T-helper 2 cell (primary cell): ENCODE results near the gene SYNPO2L.

Experiments
- DNase-seq, 5 experiments: peaks; one replicate each; pipeline versions ENCODE4 v3.0.0 to v3.0.0-alpha.2; 2012 to 2022

The SYNPO2L gene

DNA sequence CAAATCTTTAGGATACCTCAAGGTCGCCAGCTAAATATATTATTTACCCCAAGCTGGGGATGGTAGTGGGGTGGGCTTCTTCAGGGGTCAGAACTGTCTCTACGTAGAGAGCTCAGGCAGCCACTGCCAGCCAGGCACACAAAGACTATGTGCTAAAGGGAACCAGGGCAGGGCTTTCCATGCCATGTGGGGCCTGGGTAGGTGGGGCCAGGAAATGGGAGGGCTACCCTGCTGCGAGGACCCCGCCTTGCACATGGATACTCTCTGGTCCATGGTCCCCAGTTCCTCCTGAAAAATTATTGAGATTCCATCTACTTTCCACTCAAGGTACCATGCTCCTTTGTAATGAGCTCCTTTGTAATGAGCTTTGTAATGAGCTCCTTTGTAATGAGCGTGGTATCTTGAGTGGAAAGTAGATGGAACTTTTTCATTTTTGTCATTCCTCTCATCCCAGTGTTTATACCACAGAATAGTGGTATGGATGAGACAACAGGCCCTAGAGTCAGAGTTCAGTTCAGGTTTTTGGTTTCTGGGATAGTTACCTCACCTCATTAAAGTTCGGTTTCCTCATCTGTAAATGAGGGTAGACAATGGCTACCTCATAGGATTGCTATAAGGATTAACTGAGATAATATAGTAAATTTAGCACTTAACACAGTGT is 5.8 kb downstream of the SYNPO2L start:
- no peak for DNase-seq

DNA sequence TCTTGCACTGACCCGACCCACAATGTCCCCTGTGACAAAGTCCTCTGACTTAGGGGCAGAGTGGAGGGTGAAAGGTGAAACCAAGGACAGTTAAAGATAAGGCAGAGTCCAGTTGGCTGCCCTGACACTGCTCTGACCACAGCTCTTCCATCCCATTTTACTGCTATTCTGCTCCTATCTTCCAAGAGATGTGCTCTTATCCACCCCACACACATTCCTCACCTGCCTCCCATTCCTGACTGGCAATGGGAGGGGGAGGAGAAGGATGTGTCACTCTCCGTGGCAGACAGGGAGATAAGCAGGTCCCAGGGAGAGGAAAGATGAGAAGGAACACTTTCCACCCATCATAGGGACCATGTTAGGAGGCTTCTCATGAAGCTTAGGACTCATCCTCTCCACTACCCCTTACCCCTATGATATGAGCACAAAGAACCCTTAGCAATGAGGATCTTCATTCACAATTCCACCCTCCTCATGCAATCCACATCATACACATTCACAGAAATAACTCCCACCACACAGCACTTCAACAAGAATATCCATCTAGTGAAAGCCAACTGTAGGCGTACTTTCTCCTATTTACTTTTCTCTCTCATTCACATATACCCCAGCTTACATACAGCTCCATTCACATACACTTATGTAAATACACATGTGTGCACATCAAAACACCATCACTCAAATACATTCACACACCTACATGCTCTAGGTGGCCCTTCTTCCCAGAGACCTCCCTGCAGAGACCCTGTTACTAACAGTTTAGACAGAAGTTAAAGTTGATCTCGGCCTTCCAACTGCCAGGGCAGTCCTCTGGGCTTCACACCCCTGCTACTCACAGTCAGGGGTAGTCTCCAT is 6.6 kb downstream of the SYNPO2L start:
- DNase-seq, result no peak

DNA sequence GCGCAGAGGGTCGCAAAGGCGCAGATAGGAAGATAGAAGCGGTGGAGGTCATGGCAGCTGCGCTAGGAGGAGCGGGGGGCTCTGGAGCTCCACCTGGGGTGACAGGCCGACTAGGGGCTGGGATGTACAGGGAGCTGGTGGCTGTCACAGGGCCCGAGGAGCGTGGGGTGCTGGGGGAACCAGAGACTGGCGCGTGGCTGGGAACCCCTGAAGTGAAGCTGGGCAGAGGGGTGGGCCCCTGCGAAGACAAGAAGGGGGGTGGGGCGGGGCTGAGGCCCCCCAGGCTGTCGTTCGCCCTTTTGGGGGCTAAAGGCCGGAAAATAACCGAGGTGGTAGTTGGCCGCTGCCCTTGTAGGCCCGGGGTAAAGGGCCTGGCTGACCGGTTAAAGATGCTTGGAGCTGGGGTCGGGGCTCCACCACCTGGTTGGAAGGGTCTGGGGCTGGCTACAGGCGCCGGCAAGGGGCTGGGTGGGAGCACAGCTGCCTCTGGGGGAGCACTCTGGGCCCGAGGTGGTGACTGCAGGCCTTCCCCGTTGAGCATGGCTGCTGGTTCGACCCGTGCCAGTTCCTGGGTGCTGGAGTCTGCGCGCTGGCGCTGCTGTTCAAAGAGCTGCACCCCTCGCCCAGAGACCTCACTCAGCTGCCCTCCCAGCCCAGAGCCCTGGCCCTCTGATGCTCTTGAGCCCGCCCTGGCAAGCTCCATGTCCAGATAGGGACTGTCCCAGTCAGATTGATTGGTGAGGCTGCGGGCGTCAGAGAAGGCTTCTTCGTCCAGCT is 7.8 kb downstream of the SYNPO2L start:
- no peak for DNase-seq

DNA sequence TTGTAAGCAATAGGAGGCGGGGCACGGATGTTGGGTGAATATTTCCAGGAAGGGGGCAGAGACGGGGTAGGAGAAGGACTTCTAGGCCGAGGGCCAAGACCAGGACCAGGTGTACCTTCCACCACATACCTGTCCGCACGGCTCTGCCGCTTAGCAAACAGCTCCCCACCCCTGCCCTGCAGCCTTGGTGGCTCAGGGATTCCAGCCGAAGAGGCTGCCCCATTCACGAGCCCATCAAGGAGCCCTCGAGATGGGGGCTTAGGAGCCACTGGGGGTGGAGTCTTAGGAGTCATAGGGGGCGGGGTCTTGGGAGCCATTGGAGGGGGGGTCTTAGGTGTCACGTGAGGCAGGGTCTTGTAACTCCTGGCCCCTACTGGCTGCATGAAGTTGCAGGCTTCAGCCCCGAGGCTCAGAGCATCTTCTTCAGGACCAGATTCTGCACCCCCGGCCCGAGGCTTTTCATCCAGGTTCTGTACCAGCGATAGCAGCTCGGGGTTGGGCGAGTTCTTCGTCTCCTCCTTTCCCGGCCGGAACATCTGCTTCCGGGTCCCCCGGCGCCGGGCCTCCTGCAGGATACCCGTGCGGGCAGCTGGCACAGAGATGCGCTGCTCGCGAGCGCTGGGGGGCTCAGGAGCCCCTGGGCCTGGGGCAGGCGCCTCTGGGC is 8.5 kb downstream of the SYNPO2L start:
- peak in 1 of 5 experiments; percentile 30 for DNase-seq

DNA sequence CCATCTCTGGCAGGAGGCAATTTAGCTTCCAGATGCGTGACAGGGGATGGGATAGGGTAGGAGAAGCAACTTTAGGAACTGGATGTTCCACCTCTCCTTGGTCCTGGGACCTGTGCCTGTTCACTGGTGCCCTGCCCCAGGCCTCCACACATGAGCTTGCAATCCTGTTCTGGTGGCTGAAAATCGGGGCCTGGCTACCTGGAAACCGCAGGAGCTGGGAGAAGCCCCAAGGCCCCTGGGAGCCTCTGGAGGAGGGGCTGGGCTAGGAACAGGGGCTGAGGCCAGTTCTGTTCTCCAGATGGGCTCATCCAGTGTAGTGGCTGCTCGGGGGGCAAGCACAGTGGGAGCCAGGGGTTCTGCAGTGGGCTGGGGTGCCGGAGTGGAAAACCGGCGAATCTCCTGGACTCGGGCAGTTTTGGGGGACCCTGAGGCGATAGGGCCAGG is 9.2 kb downstream of the SYNPO2L start:
- DNase-seq, result no peak

DNA sequence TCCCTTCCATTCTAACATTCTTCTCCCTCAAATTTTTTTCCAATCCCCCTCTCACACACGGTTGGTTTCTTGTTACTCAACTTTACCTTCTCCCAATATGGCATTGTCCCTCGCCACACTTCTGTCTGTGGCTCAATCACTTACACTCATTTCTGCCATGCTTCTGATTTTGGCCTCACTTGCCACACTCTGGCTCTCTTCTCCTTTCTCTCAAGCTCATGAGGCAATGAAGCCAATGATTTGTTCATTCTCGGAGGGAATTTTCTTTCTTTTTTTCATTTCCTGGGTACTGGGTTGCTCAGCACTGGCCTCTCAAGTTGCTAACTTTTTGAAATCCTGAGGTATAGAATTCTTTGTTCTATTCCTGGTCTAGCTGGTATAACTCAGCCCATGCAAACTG is 10.6 kb downstream of the SYNPO2L start:
- no peak for DNase-seq

DNA sequence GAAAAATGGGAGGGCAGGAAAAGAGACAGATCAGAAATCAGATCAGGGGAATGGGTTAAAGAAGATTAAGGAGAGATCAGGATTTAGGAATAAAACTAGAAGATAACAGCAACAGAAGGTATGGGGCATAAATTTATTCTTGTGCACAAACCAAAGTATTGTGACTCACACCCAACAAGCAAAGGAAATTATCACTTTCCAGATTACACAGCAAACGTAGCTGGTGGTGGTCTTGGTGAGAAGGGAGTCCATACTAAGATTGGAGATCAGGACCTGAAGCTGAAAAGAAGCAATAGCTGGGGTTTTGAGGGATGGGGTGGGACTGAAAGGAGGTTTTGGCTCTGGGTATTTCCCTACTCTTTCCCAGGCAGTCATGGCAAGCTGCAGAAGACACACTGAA is 11.1 kb downstream of the SYNPO2L start:
- DNase-seq, result no peak

DNA sequence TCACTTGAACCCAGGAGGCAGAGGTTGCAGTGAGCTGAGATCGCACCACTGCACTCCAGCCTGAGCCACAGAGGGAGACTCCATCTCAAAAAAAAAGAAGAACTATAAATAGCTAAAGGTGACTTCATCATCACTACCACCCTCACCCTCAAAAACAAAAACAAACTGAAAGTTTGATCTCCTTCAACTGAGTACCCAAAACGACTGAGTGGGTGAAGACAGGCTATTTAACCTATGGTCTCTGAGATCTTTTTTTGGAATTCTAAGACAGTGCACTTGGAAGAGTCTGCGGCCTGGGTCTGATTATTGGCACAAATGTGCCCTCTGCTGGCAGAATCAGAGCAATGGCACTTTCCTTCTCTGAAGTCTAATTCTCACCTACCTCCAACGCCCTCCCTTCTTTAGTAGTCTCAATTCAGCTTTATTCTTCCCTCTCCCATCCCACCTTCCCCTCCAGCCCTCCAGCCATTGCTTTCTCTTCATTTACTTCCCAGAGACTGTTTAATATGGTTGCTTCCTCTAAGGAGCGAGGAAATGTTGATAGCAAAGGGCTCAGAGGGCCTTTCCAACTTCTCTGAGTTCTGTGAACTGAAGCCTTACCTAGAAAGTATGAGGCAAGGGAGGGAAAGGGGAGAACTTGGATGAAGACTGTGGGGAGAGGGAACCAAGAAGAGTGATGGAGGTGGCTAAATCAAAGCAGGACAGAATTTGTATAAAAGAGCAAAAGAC is 11.7 kb downstream of the SYNPO2L start:
- DNase-seq, result peak in 4 of 5 experiments; percentile 14 to 68 (median 36)

DNA sequence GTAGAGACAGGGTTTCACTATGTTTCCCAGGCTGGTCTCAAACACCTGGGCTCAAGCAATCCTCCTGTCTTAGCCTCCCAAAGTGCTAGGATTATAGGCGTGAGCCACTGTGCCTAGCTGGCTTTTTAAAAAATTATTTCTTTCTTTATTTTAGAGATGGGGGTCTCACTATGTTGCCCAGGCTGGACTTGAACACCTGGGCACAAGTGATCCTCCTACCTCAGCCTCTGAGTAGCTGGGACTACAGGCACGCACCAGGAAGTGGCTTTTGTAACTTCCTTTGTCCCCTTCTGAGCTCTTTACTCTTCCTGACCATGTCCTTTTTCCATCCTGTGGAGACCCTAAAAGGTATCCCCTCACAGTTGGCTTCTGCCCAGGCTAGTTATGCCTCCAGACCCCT is 12.5 kb downstream of the SYNPO2L start:
- no peak for DNase-seq

DNA sequence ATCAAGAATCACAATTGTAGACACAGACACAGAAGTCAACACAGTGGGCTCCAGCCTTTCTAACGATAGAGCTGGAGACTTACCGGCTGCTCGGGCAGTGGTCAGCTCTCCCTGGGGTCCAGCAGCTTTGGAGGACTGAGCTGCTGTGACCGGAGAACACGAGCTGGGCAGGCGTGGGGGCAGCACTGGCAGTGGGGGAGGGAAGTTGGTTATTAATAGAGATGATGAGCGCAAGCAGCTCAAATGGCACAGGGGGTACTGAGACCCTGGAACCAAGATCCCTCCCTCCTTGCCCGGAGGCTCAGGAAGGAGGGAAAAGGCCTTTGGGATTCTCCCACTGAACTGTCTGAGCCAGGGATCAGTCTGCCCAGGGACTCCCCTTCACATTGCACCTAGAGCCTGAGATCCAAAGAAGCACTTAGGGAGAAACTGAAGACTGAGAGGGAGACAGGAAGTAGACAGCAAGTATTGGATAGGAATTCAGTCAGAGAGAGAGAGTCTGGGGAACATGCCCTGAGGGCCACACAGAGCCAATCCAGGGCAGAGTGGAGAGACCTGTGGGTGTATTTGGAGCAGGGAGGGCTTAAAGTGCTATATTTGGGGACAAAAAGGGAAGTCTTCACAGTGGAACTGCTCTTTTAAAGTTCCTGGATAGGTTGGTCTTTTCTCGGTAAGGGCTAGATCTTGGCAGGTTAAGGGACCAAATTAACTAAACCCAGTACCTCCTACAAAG is 14.3 kb downstream of the SYNPO2L start, which contains the start of gene MYOZ1:
Gene MYOZ1, minus strand, starts transcription at position 147 of the 733 bp plus-strand sequence. CDS start 1,457 bp downstream, outside the sequence.
- no peak for DNase-seq

DNA sequence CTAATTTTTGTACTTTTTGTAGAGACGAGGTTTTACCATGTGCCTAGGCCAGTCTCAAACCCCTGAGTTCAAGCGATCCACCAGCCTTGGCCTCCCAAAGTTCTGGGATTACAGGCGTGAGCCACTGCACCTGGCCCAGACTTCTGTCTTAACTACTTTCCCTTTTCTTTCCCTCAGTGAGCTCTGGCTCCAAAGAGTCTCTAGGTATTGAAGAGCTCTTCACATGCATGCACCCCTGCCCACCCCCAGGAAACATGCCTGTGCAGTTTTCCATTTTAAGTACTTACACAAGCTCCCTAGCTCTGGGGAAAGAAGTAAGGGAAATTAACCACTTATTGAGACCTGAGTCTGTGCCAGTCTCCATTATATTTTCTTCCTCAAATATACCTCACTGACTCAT is 16.5 kb downstream of the SYNPO2L start:
- DNase-seq, result no peak

DNA sequence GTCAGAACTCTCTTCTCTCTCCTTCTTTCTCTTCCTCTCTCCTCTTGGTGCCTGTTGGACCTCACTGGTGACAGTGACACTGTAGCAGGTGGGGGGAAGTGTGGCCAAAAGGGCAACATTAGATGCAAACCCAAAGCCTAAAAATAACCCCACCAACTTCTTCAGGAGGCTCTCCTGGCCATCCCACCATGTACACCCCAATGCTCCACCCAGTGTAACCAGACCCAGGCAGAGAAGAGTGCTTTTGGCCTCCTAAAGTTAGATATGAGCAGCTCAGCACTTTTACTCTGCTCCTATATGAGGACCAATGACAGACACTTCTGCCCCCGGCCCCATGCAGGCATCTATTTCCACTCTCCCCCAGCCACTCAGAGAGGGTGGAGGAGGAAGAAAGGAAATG is 20.0 kb downstream of the SYNPO2L start:
- DNase-seq, result no peak

DNA sequence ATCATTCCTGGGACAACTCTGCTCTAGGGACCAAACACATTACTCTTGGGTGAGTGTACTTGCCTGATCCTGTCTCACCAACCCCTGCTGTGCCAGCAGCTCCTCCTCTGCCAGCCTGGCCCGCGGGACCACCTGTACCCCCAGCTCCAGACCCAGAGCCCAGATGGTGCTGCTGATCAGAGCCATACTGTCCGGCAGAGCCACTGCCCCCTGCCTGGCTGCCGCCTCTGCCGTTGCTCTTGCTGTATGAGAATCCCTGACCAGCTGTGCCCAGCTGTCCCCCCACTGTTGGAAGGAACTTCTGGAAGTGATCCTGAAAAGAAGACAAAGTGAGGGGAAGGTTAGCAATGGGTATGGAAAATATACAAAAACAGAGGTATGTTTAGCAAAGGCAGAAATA is 21.4 kb downstream of the SYNPO2L start:
- no peak for DNase-seq

DNA sequence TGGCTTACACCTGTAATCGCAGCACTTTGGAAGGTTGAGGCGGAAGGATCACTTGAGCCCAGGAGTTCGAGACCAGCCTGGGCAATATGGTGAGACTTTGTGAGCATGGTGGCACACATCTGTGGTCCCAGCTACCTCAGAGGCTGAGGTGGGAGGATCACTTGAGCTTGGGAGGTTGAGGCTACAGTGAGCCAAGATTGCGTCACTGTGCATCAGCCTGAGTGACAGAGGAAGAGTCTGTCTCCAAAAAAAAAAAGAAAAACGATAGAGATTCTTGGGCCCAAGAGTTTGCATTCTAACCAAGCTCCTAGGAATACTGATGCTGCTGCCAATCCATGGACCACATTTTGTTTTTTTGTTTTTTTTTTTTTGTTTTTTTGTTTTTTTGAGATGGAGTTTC is 26.7 kb downstream of the SYNPO2L start:
- no peak for DNase-seq

DNA sequence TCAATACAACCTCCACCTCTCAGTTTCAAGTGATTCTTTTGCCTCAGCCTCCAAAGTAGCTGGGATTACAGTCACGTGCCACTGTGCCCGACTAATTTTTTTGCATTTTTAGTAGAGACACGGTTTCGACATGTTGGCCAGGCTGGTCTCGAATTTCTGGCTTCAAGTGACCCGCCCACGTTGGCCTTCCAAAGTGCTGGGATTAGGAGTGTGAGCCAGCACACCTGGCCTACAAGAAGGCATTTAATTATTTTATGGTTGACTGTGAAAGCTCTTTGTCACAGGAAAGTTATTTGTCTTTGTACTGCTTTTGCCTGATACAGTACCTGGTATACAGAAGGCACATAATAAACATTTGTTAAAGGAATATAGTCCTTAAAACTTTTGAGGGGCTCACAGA is 27.4 kb downstream of the SYNPO2L start:
- DNase-seq, result no peak

DNA sequence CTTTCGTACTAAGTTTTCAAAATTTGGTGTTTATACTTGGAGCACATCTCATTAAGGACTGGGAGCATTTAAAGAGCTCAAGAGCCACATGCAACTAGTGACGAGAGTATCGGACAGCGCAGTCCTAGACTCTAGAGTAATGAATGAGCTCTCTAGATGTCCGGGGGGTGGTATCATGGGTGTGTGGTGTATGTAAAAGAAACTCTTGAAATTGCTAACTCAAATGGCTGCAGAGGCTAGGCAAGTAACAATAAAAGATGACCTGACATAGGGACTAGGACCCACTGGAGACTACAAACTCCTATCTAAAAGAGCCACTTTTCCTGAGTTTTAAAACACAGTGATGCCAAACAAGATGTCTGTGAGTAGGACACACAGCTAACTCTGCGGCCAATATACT is 28.5 kb downstream of the SYNPO2L start:
- no peak for DNase-seq

DNA sequence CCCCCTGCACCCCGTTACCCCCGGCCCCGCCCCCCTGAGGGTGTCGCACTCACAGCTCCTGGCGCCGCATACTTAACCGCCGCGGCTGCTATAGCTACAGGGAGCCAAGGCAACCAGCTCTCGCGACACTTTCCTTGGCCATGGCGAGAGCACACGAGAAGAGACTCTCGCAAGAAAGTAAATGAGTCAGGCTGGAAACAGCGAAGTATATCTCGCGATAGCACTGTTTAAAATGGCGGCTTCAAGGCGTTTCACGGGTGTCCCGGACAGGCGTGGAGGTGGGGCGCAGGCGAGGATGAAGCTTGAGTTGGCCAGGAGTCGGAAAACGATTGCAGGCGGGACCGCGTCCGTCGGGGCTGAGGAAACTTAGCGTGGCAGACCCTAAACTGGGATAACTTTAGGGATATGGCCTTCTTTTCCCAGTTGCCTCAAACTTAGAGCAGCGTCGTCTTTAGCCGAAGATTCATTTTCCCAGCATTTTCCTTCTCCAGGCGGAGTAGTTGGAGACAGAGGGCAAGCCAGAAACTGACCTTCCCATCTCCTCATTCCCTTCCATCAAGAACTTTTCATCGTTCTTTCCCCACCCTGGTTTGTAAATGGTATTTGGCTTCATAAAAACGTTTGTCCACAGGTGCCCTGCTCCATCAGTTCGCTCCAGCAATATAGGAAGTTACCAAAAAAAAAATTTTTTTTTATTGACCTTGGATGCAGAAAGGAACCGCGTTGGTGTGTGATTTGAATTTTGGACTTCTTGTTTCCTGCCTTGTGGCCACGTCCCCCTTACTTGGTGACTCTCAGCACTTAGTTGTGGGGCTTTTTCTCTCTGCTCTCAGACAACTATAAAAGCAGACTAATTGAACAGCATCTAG is 29.7 kb downstream of the SYNPO2L start:
- peak; percentile 83 to 98 (median 89) for DNase-seq

DNA sequence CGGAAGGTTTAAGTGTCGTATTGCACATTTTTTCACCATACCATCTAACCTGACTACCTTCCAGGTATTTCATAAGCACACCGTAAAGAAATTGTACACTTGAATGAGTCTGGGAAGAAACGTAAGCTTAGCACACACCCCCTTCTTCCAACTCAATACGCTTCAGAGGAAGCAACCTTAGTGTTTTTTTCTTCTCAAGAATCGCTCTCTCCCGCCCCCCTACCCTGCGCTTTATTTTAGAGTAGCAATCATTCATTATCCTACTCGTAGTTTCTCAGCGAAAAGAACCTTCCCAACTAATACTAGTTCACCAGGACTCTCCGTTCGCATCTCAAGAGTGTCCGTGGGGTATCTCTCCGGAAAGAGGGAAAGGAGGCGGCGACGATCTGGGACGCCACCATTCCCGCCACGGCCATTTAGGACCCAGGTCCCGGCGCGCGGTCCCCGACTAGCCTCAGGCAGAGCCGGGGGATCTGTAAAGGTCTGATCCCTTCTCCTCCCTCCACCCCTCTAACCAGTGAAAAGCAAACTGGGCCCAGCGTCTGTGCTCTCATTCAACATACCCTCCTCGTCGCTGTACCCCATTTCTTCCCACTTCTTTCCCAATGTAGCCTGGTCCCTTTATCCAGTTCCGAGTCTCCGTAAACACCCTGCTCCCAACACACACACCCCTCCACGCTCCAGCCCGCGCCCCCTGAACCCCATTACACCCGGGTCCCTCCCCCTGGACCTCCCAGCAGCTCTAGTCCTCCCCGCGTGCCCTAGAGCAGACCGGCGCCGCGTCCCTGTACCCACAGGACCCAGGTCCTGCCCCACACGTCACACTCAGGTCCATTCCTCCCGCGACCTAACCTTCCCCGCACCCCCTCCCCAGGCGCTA is 30.6 kb downstream of the SYNPO2L start:
- DNase-seq, result peak in 1 of 5 experiments; percentile 32

DNA sequence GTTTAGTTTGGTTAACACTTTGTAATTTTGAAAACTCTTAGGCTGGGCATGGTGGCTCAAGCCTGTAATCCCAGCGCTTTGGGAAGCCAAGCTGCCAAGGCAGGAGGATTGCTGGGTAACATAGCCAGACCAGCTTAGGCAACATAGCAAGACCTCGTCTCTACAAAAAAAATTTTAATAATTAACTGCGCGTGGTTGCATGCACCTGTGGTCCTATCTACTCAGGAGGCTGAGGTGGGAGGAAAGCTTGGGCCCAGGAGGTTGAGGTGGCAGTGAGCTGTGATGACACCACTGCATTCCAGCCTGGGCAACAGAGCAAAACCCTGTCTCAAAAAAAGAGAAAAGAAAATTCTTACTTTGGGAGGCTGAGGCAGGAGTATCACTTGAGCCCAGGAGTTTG is 32.8 kb downstream of the SYNPO2L start:
- no peak for DNase-seq
